GM18526 (cell line): ENCODE results near the gene TMEM204.

Source experiments
- POLR2A ChIP-seq: IDR thresholded peaks from 3 replicates; pipeline ENCODE4 v1.6.1; 2011; ENCODE audit not compliant: insufficient read length; ENCODE audit errors: extremely low read depth

TMEM204 gene

DNA sequence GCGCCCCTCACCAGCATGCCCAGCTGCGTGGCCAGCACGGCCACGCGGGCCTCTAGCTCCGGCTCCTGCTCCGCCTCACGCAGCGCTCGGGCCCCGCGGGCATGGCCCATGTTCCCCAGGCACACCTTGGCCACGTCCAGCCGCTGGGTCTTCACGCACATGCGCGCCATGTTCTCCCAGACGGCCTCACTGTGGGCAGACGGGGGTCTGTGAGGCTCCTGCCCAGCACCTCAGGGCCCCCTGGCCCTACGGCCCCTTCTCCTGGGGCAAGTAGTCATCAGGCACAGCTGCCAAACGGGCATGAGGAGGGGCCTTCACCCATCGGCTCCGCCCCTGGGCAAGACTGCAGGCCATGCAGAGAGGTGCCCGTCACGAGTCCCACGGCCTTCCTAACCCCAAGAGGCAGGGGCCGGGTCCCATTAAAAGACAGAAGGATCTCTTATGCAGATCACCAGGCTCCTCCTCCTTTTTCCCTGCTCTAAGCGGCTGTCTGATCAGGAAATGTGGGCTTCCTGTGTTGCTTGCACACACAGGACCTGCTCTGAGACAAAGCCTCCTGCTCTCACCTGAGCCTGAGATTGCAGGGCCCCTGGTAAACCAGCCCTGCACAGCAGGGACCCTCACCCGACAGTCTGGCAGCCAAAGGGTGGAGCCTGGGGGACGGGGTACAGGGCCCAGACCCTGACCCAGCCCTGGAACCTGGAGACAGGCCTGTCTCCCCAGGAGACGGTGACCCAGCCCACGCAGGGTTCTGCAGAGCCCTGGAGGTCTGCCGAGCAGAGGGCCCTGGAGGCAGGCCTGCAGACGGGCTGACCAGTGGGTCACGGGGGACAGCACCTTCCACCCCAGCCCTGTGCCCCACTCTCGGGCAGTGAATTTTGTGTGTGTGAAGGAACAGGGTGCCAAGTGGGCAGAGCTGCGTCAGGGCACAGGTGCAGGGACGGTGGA lies 6.6 kb upstream of the TMEM204 start:
- no peak for TF ChIP-seq POLR2A

DNA sequence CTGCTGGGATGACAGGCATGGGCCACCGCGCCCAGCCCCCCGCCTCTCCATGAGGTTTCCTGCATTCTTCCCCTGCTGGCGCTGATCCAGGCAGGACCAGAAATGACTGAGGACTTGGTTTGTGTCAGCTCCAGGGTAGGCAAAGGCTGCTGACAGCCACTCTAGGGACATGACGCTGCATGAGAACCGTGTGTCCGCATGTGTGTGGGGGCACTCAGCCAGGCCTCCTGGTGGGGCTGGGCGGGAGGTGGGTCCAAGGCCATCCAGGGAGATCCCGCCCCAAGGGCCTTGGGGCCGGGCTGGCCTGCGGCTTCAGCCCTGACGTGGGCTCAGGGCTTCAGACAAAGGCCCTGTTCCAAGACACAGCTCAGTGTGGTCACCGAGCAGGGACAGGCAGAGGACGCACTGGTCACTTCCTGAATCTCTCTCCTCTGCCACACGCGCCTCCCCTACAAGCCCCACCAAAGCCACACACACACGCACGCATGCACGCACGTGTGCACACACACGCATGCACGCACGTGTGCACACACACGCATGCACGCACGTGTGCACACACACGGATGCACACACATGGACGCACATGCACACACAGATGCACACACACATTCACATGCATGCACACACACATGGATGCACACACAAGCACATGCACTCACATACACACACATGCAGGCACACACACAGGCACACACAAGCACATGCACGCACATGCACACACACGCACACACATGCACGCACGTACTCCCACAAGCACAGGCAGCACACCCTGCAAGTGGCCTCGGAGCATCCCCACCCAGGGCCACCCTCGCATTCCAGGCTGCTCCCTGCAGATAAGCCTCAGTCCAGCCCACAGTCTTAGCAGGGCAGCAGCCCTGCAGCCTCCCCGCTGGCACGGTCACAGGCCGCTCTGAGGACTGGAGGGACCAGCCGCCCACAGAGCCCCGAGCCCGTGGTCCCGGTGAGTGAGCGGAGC lies 5.3 kb upstream of the TMEM204 start:
- TF ChIP-seq POLR2A = no peak

DNA sequence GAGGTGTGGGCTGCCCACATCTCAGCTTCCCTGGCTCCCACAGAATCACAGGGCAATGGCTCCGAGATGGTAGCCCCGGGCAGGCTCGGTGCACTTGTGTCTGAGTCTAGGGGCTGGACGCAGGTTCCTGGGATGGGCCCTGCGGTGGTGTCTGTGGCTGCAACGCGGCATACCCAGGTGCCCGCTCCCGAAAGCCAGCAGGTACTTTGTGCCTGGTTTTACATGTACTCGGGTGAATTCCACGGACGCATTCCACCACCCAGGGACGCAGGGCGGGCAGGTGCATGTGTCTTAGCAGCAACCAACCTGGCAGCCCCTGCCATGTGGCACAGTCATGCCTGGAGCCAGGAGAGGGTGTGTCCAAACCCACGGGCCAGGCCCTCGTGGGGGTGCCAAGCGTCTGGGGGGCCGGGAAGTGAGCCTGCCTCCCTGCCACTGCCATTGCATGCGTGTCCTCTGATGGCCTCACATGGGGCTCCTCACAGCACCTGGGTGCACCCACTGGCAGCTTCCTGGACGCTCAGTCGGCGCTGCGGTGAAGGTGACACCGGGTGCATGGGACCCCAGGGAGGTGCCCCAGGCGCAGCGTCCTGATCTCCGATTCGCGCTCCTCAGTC lies 4.4 kb upstream of the TMEM204 start:
- no peak for TF ChIP-seq POLR2A

DNA sequence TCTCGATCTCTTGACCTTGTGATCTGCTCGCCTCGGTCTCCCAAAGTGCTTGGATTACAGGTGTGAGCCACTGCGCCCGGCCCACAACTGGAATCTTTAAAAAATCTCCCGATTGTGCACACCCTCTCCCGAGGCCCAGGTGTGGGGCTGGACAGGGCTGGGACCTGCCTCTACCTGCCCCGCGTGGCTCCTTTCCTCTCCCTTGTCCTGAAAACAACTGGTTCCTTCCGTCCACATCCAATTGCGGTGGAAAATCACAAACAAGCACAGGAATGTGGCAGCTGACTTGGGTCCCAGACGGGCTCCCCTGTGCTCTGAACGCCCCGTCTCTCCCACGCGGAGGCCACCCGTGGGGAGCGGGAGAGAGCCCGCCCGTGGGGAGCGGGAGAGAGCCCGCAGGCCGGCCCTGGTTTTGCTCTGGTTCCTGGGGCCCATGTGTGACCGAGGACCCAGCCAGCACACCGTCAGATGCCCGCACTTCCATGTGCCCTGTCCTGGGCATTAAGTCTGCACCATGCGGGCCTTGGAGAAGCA lies 3.0 kb upstream of the TMEM204 start:
- no peak for TF ChIP-seq POLR2A

DNA sequence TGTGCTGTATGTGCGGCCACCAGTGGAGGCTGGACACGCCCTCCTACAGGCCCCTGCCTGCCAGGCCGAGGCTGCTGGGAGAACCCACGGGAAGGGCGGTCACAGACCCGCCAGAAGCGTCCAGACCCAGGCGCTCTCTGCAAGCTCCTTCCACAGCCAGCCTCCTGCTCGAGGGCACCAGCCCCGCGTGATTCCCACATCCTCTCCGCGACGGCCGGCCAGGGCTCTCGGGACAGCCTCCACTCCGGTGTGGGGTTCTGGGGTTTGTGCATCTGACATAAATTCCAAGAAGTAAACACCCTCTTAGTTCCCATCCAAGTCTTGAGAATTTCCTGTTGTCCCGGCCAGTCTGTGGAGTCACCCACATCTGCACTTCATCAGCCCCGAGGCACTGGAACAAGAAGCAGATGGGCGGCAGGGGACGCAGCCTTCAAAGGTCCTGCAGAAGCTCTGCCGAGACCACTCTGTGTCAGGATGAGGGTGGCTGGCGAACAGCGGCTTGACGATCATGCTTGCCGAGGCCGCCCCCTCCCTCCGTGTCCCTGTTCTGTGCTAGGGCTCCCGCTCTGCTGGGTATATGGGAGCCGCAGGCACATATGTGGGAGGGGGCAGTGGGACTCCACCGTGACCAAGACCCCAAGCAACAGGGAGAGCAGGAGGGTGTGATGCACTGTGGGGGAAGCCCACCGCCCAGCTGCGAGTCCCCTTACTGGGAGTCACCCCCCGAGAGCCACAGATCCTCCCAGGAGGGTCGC lies 2.4 kb upstream of the TMEM204 start:
- no peak for TF ChIP-seq POLR2A

DNA sequence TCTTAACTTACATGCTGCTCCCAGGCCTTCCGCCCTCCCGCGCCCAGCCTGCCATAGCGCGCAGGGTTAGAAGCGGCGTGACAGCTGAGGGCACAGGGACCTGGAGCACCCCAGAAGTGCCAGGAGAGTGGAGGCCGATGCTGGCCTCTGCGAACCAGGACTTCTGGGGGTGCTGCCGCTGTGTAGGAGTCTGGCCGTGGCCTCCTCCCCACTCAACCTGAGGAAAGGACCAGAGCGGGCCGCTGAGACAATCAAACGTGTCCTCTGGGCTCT lies 1.9 kb upstream of the TMEM204 start:
- no peak for TF ChIP-seq POLR2A

DNA sequence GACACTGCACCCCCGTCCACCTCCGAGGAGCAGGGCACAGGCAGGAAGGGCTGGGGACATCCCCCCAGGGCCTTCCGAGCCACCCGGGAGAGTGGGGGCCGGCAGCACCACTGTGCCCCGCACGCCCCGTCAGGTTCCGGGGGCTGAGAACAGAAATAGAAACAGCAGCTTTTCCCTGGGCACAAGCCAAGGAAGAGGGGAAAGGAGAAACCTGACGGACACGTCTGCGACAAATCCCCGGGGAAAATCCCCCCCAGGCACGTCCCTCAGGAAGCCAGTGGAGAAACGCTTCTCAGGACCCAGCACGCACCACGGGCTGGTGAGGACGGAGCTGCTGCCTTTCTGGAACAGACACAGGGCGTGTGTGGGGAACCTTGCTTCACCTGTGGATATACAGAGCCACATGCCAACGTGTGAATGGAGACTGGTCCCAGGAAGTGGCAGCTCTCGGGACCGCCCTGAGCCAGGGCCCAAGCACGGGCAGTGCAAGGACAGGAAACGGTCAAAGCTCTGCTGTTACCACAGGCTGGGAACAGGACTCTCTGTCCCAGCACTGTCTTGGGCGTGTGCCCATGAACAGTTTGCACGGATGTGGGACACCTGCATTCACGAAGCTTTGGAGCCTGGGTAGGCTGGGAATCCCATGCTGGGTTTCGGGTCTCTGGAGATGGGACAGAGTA lies 1.2 kb upstream of the TMEM204 start:
- no peak for TF ChIP-seq POLR2A

DNA sequence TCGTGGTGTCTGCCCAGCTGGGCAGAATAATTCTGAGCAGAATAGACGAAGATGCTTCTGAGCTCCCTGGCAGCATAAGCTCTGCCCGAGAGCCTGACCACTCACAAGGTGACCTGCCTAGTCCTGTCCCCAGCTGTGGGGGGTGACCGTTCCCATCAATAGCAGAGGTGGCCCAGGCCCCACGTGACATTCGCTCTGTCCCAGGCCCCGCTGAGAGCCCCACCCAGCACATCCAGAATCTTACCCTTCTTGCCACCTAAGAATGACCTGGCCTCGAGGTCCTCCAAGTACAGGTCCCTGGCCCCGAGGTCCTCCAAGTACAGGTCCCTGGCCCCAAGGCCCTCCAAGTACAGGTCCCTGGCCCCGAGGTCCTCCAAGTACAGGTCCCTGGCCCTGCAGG lies 695 bp upstream of the TMEM204 start:
- no peak for TF ChIP-seq POLR2A

DNA sequence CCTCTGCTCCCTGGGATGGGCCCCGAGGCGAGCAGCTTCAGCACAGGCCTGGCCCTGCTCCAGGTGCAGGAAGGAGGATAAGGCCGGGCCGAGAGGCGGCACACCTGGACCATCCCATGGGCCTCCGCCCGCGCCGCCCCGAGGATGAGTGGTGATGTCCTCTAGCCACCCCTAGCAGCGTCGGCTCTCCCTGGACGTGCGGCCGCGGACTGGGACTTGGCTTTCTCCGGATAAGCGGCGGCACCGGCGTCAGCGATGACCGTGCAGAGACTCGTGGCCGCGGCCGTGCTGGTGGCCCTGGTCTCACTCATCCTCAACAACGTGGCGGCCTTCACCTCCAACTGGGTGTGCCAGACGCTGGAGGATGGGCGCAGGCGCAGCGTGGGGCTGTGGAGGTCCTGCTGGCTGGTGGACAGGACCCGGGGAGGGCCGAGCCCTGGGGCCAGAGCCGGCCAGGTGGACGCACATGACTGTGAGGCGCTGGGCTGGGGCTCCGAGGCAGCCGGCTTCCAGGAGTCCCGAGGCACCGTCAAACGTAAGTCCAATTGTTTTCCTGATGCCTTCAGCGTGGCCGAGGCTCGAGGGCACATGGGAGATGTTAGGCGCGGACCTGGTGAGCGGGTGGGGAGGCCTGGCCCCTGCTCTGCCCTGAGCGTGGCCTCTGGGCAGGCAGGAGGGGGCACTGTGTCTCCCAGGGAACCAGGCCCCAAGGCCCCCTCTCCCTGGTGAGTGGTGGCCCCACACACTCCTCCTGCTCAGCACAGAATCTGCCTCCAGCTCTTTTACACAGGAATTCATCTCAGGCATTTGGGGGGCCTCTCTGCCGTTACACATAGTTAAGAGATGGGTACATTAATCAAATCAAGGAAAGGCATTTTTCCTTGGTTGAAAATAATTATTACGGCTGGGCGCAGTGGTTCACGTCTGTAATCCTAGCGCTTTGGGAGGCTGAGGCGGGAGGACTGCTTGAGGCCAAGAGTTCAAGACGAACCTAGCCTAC lies 855 bp downstream of the TMEM204 start:
- TF ChIP-seq POLR2A = no peak

DNA sequence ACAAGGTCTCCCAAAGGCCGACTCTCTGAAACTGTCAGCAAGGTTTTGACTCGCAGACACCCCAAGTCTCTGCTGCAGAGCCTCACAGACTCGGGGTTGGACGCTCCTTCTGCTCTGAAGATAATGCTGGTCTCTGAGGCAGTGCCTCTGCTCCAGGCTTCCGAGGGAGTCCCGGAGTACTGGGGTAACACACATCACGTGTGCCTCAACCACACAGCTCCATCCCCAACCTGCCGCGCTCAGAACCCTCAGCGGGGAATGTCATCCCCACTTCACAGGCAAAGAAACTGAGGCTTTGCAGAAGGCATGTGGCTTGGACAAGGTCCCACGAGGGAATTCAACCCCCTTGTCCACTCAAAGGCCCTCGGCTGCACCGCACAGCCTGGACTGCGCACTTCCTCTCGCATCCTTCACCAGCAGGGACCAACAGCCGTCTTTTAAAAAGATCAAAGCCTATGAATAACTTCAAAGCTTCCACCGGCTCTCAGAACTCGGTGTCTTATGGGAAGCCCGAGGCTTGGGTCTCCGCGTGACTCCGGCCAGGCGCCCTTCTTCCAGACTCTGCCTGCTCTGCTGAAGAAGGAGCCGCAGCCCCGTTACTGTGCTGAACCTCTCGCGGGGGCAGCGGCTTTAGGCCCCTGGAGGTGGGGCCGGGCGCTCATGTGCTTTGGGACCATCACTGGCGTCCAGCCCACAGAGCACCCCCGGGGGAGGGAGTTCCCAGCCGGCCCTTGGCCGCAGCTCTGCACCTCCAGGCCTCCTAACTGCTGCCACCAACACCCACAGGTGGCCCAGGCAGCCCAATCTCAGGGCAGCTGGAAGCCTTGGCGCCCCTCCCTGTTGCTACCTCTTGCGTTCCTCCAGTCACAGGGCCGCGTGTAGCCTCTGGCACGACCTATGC lies 2.2 kb downstream of the TMEM204 start:
- TF ChIP-seq POLR2A = no peak

DNA sequence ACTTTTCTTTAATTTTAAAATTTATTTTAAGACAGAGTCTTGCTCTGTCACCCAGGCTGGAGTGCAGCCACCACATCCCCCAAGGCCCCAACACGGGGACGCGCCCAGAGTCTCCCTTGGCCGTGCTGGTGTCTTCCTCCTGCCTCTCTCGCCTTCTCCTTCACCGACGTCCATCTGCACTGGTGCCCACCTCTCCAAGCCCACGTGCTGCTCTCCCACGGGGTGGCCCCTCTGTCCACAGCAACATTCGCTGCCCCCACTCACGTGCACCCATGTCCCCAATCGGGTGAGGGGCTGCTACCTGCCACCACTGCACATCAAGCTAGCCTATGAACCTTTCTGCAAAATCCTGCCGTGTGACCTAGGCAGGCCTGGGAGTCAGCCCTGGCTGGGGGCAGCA lies 3.1 kb downstream of the TMEM204 start:
- TF ChIP-seq POLR2A = no peak

DNA sequence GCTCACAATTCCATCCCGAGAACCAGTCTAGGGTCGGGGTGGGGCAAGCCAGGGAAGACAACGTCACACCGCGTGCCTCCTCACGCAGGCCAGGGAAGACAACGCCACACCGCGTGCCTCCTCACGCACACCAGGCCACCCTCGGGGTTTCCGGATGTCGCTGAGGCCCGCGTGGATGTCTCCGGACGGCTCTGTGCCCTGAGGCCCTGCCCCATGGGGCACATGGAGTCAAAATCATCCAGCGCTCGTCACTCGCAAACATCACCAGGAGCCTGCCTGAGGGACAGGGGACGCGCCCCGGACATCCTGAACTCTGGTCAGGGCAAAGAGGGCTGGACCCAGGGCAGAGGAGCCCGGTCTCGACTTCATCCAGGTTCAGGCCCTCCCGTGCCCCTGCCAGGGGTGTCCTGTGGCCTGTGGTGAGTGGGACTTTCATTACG lies 3.7 kb downstream of the TMEM204 start:
- TF ChIP-seq POLR2A = no peak
